Activated gamma-delta T cell treated with anti-CD3 and anti-CD28 coated beads, Interleukin-2, amount 50 U/mL, for 16 hours (primary cell): ENCODE results near the gene GPR137B.
"Not testable (repeated sequence)": the region's sequence is repeated elsewhere in the genome, so short reads cannot be mapped to it uniquely, and the experiment has no call there.

ENCODE experiments used
- DNase-seq: peaks from one replicate; pipeline ENCODE4 v3.0.0-alpha.2; 2020; ENCODE audit warnings: low read depth

Gene GPR137B

DNA sequence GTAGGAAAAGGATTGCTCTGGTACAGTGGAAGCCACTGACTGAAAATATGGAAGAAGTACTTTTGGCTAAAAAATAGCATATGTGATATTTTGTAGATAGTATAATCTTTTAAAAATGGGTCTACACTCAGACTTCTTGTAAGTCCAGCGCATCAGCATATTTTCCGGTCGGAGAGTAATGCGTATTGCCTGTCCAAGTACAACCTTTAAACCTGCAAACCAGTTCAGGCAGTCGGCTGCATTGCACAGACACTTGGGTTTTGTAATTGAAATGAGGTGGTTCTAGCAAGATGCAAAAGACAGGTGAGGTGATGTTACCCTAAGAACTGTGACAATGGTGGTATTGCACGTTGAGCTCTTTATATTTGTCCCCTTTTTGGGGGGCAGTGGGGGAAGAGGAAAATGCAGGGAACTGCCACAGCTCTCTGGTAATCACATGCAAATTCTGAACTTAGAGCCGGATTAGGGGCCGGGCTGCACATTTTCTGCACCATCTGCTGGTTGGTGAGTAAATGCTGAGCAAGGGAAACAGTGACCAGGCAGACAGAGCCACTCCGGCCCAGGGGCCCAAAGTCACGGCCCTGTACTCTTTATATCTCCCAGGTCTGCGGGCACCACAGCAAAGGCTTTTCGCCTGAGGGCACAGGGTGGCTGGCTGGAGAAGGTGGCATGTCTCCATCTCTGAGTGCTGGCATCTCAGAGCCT is 2.3 kb downstream of the GPR137B start:
- no peak for DNase-seq

DNA sequence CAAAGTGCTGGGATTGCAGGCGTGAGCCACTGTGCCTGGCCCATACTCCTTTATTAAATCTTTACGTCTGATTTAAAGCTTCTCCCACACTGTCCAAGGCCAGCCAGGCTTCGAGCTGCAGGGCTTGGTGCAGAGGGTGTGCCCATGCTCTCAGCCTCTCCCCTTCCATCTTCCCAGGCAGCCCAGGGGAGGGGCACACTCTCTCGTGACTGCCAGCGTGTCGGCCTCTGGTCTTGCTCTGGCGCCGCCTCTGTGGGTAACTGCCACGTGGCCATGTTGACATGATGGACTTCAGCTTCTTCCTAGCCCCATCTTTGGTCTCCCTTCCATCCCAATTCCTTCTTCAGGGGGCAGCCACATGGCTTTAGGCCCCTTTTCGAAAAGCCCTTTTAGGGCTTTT is 4.7 kb downstream of the GPR137B start:
- DNase-seq = no peak

DNA sequence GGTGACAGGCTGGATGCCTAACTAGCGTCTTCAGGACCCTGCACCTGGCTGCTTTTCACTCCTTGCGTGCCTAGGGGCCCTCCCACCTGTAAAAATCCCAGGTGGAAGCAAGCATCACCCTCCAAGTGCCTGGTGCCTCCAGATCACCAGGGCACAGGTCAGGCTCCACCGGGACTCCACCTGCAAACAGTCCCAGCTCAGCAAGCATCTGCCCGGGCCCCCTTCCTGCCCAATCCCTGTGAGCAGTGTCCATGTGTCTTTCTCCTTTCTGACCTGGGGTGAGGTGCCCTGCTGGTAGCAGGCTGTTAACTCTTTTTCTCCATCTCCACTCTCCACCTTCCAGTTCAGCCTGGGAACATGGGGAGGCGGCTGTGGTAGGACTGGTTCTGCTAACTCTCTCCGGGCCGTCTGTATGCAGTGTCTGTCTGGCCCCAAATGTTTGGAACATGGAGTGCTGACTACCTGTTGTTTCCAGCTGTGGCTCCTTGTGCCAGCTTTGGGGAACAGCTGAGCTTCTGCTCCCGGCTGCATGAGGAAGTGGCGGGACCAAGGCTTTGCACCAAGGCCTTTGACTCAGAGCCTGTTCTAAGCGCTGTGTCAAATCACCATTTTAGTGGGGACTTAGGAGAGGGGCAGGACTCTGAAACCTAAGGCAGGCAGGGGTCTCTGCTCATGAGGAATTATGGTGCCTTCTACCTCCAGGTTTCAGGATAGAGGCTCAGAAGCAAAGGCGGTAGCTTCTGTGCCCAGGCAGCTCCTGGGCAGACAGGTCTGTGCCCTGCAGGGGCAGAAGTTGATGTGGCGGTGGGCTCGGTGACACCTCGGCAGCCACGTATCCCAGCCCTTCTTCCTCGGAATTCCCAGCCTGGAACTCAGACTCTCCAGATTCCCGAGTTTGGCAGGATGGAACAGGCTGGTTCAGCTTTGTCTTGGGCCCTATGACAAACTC is 5.5 kb downstream of the GPR137B start:
- DNase-seq = no peak

DNA sequence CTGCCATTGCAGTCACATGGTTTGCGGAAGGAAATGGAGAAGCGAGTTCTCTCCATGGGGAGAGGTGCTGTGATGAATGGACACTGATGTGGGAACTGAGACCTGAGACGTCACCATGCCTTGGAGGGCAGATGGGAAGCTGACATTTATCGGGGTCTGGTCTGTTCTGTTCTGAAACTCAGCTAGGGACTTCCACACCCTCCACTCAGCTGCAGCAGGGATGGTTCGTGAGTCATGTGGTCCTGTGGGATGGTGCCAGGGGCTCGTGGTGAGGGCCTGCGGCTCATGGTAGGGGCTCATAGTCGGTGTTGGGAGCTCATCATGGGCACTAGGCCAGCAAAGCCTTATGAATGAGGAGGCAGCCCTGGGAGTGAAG is 6.1 kb downstream of the GPR137B start:
- DNase-seq = no peak

DNA sequence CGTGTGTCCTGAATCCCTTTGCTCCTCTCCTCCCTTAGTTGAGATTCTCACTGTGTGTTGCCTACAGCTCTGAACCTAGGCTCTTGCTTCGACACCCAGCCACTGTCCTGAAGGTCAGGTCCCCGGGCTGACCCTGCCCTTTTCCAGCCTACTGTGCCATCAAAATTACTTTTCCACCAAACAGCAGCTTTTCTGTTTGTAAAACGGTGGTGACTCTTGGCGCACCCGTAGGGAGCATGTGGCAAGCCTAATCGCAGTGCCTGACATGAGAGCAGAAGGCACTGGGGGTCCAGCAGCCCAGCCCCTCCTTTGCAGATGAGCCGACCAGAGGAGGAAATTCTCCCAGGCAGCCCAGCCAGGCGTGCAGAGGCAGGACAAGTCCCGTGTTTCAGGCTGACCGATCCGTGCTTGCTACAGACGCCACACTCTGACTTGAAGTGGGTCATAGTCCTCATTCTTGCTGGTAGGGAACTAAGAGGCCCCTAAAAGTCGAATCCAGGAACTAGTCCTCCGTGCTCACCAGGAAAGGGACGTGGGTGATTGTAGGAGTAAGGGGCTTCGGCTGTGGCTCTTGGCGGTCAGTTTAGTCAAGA is 6.8 kb downstream of the GPR137B start:
- DNase-seq = no peak

DNA sequence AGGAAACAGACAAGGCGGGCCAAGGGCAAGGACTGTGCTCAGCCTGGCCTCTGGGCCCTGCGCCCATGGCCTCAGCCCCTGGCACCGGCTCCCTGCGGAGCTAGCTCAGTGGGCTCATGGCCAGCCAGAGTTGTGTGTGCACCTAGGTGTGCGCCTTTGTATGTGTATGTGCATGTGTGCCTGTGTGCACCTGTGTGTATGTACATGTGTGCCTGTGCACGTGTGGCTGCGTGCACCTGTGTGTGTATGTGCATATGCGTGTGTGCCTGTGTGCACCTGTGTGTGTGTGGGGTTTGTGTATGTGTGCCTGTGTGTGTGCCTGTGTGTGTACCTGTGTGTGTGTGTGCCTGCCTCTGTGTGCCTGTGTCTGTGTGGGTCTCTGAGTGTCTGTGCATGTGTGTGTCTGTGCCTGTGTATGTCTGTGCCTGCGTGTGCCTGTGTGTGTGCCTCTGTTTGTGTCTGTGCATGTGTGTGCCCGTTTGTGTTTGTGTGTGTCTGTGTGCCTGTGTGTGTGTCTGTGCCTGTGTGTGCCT is 7.4 kb downstream of the GPR137B start:
- DNase-seq = no peak

DNA sequence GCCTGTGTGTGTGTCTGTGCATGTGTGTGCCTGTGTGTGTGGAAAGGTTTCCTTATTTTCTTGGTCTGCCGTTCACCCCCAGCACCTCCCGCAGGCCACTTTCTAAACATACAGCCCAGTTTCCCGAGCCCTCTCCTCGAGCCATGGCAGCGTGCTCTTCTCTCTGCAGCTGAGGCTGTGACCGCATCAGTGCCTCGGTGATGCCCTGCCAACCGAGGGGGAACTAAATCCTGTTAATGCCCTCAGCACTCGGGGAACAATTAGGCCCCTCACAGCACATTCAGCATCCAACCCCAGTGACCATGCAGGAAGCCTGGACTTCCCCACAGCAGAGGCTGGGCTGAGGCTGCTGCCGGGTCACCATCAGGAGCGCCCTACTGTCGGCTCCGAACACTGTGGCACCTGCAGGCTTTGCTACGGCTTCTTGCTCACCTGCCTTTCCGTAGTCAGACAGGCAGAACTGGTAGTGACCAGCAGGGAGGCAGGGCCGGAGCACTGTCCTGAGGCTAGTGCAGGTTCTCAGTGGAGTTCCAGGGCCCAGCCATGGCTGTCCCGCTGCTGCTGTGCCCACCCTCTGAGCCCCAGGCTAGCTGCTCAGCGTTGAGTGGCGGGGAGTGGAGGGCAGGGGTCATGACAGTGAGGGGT is 8.1 kb downstream of the GPR137B start:
- no peak for DNase-seq

DNA sequence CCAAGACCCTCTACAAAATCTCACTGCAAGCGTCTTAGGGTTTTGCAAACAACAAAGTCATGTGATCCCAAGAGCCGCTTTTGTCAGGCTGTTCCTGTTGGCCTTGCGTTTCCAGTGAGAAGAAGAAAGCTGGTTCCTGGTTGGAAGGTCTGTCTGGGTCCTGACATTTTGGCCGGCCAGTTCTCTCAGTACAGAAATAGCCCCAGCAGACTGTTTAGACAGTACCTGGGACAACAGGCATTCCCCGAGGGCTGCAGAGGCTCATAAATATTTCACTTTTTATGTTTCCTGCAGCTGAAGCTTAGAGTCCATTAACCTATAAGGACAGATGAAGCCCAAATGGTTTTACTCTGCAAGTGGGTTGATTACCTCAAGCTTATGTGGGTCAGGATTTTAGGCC is 8.6 kb downstream of the GPR137B start:
- no peak for DNase-seq

DNA sequence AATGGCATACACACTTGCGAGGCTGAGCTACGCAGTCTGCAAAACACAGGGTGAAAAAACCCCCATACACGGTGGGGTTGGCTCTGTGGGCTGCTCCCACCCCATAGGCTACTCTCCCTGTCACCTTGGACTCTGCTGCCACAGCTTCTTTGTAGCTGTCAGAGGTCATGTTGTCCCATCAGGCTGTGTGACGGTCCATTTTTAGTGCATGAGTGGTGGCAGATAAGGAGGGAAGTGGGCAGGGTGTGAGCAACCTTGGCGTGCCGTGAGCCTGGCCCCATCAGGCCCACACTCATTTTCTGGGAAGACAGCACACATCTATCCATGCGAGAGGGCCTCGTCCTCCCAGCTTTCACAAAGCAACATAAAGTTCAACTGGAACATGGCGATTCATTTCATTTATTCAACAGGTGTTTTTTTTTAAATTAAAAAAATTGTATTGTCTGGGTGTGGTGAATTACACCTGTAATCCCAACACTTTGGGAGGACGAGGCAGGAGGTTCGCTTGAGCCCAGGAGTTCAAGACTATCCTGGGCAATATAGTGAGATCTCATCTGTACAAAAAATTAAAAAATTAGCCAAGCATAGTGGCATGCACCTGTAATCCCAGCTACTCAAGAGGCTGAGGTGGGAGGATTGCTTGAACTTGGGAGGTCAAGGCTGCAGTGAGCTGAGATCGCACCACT is 9.5 kb downstream of the GPR137B start:
- no peak for DNase-seq

DNA sequence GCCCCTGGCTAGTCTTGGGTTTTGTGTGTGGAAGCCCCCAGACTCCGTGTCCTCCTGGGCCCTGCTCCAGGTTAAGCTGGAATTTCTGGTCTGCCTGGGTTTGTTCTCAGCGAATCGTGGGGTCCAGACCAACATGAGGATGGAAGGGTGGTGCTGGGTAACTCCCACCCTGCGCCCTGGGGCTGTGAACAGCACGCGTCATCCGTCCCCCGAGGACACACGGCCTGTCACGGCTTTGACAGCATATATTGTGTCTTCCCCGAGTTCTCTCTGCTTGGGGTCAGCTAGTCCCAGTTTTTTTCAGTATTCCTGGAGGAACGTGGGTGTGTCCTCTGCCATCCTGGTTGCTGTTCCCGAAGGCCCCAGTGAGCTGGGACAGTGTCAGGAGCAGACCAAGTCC is 11.8 kb downstream of the GPR137B start:
- no peak for DNase-seq

DNA sequence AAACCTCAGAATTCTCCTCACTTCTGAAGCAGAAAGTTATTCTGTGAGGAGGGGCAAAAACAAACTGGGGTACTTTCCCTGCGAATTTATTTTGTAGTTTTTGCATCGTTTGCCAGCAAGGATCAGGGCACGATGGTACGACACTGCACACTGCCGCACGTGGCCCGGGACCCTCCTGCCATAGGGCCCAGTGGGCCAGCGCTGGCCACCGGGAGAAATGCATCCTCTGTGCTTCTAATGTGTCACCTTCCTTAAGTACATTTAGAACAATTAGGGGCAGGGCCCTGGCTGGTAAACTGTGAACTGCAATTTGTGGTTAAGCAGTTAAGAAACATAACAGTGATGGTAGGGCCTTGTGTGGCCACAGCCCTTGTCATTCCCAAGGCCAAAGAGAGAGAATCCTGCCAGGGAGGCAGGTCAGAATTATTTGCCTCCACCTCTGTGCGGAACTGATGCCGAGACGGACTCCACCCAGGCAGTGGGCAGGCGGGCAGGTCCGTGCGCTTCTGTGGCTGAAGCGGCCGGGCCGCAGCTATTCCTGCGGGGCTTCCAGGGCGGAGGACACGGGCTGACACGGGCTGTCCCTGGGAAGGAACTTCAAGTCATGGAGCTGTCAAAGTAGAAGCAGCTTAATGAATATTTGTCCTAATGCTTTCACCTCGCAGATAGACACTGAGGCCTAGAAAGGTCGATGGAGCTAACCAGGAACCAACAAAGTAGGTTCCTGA is 12.5 kb downstream of the GPR137B start:
- no peak for DNase-seq

DNA sequence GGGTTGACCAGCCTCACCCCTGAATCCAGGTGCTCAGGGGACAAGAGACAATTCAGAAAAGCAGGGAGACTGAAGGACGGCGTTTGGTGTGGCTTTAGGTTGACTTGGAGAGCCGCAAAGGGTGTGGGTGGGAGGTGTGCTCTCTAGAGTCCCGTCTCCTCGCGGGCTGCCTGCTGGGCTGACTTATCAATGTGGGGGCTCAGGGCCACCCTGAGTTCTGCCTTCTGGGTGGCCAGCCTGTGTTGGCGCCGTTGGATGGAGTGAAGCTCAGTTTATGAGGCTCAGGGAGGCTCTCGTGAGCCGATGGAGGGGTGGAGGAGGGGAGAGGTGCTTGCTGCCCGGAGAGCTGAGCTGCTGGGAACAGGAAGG is 13.0 kb downstream of the GPR137B start:
- no peak for DNase-seq

DNA sequence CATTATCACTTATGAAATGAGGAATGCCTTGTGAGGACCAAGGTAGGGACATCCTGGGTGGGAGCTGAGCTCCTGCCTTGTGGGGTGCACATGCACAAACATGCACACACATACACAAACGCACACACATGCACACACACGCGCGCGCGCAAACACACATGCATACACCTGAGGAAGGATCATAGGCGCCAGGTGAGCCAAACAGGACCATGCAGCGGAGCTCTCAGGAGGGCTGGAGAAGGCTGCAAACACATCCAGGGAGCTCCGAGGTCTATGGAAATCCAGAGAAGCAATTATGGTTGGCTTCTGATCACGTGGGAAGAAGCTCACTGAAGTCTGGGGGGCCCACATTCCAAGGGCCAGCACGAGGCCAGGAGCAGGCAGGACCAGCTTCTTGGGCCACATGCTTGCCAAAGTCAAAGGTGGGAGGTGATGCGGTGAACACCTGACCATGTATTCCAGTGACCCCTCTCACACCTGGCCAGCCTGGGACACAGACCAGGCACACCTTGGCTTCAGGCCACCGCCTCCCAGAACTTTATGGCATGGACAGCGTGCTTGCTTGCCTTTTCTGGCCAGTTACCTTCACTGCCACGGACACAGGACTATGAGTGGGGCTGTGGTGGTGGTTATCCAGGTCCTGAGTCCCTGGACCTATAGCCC is 13.6 kb downstream of the GPR137B start:
- no peak for DNase-seq

DNA sequence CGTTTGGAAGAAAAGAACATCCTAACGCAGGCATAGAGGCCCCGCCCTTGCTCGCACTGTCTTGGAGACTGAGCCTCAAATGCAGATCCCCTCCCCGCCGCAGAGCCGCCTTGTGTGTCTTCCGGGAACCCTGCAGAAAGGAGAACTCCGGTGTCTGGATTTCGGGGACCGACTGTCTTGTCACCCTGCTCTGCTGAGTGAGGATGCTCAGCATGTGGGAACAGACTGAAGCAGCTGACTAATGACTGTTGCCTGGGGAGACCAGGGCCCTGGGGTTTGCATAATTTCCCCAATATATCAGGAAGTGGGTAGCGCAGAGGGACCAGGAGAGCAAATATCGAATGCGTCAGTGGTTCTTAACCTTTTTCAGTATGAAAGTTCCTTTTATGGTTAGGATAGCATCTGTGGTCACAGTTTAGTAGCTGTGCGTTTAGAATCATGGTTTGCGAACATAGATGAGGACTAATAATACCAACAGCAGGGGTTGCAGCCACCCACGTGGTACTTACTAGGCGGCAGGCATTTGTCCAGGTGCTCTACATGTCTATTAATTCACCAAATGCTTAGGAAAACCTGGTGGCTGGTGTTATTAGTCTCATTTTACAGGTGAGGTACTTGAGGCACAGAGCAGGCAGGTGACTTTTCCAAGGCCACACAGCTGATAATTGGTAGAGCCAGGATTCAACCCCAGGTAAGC is 14.3 kb downstream of the GPR137B start:
- no peak for DNase-seq

DNA sequence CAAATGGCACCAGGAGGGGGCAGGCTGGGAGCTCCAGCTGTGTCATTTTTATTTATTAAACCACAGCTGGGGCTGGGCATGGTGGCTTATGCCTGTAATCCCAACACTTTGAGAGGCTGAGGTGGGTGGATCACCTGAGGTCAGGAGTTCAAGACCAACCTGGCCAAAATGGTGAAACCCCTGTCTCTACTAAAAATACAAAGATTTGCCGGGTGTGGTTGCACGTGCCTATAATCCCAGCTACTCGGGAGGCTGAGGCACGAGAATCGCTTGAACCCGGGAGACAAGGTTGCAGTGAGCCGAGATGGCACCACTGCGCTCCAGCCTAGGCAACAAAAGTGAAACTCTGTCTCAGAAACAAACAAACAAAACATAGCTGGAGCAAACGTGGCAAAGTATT is 15.7 kb downstream of the GPR137B start:
- not testable (repeated sequence) for DNase-seq

DNA sequence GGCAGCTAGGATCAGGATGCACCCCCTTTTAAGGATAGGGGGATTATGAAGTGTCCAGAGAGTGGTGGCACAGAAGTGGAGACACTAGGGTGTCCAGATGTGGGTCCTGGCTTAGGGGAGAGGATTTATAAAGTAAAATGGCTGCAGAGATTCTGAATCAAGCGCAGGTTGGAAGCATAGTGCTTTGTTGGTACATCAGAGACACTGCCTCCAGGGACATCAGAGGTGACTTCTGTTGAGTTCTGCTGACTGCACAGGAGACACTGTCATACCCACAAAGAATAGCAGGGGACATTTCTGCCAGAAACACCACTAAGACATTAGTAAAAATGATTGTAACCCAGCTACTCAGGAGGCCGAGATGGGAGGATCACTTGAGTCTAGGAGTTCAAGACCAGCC is 16.4 kb downstream of the GPR137B start:
- no peak for DNase-seq

DNA sequence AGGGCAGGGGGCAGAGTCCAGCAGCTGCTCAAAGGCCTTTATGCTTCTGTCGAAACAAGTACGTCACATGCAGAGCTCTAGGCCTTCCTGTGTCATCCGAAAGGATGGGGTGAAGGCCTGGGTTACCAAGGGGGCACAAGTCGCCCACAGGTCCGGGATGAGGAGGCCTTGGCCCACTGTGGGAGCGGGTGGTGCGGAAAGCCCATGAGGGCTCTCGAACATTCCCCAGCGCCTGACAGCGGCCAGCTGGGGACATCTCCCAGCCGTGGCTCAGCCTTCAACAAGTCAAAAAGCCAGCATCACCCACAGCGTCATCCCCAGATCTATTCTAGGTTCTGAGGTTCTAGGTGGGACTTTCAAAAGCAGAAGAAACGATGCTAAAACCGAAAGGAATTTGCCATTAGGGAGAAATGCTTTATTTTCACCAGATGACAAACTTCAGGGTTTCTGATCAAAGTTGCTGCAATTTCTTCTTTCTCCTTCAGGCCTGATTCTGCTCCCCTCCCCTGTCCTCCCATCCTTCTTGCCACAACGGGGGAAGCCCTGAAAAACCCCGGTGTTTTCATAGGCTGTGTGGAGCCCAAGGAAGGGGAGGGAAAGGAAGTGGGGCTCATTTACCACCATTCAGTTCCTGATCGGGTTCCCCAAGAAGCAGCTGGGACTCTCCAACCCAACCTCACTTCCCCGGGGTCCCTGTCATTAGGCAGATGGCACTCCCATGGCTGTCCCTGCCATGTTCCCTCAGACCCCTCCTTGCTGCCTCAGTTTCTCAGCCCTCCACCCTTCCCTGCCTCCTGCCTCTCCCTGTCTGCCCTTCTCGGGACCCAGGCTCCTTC is 17.6 kb downstream of the GPR137B start:
- no peak for DNase-seq

DNA sequence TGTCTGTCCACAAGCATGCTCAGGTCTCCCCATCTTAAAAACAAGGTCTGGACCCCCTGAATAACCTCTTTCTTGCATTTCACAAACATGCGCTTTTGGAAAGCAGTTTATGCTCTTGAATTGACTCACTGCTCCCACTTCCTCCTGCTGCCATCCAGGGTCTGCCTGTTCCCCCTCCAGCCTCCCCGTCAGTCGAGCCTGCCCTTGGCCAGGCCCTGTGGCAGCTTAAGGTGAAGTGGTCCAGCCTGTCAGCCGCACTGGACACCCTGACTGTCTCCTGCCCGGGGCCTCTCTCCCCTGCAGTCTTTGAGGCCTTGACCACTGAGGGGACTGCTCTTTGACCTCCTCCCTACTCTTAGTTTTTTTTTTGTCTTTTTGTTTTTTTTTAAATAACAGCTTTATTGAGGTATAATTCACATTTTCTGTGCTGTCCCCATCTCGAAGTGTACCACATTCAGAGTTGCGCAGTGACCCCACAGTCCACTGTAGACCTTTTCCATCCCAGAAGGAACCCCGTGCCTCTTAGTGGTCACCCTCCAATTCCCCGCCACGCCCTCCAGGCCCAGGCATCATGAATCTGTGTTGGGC is 18.3 kb downstream of the GPR137B start:
- DNase-seq = no peak

DNA sequence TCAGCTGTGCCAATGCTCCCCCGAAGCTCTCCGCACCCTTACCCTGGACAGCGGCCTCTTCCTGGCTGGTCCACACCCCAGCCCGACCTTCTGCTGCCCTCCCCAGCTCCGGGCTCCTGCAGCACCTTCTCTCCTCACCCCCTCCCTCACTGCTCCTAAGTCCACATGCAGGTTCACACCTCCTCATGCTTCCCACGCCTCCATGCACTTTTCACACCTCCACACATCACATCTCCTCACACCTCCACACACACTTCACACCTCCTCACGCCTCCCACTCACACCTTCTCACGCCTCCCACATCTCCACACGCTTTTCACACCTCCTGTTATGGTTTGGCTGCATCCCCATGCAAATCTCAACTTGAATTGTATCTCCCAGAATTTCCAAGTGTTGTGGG is 18.9 kb downstream of the GPR137B start:
- DNase-seq = no peak
